Stimulated activated CD4-positive, alpha-beta T cell treated with anti-CD3 and anti-CD28 coated beads, Interleukin-1b, Interleukin-23, amount 100 ng/mL, for 4 hours (primary cell): ENCODE data around the gene LY6G6D.
"Not testable (repeated sequence)": the region's sequence is repeated elsewhere in the genome, so short reads cannot be mapped to it uniquely, and the experiment has no call there.

Experiments
- DNase-seq, 2 donors: peaks; one replicate each; pipeline ENCODE4 v3.0.0-alpha.2; 2020; ENCODE audit warnings: low read depth in 2 of 2

LY6G6D gene

DNA sequence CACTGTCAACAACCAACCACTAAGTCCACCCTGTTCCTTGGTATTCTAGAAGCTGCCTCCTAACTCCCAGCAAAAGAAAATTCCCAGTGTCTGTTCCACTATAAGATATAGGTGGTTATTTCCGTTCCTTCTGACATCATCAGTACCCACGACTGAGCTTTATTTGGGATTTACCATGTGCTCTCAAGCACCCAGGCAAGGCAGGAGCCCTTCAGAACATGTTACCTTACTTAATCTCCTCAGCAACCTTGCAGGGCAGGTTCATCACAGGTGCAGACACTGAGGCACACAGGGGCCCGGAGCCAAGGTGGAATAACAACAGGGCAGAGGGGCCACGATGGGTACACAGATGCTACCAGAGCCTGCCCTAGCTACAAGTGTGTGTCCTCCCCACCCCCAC is 22.8 kb upstream of the LY6G6D start:
- no peak for DNase-seq

DNA sequence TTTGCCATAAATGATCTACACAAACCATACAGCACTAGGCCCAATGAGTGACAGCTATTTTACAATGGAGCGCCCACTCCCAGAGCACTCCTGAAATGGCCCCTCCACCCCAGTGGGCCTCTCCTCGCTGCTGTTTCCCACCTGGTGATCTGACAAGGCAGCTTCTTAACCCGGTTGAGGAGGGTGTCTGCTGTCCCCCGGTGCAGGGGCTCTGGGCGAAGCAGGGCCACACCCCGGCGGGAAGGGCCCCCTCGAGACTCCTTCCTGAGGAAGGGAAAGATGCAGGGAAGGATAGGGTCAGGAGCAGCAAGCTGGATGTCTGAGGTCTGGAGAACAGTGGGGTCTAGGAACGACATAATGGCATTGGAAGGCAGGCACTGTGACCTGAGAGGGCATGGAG is 22.3 kb upstream of the LY6G6D start:
- DNase-seq = no peak

DNA sequence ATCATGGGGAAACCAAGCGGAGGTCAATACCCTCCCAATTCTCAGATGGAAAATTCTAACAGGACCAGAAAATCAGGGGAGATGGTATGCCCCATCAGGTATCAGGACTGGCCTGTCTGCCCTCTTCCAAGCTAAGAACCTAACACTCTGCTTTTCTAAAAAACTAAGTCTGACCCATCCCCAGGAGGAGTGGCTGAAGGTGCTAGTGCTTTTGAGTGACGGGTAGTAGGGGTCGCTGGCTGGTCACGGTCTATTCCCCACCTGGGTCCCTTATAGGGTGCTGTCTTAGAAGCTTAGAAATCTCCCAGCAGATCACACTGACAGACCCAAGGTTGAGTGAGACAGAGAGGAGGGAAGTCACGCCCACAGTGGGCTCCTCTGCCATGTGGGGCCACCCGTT is 21.6 kb upstream of the LY6G6D start:
- DNase-seq = no peak

DNA sequence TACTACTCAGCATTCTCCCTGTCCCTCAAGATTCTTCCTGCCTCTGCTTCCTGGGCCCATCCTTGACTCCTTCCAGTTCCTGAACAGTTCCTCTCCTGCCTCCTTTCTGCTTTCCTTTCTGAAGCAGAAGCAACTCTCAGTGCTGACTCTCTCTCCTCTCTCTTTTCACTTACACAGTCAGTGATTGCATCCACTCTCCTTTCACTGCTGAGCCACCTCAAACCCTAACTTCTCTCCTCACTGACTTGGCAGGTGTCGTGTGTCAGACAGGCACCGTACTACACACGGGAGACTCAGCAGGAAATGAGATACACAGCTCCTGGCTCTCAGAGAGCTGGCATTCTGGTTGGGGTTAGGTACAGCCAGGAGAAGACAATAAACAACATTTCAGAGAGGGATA is 17.6 kb upstream of the LY6G6D start:
- no peak for DNase-seq

- no peak for DNase-seq
Measured at GRCh38 chr6:31700740-31701401, 14.3 kb upstream of the LY6G6D start.

GRCh38 chr6:31701666-31702404 is 13.3 kb upstream of the LY6G6D start:
- no peak for DNase-seq

- peak in 1 of 2 donors; percentile 19 for DNase-seq
Measured at GRCh38 chr6:31702405-31702818, 12.7 kb upstream of the LY6G6D start.

DNA sequence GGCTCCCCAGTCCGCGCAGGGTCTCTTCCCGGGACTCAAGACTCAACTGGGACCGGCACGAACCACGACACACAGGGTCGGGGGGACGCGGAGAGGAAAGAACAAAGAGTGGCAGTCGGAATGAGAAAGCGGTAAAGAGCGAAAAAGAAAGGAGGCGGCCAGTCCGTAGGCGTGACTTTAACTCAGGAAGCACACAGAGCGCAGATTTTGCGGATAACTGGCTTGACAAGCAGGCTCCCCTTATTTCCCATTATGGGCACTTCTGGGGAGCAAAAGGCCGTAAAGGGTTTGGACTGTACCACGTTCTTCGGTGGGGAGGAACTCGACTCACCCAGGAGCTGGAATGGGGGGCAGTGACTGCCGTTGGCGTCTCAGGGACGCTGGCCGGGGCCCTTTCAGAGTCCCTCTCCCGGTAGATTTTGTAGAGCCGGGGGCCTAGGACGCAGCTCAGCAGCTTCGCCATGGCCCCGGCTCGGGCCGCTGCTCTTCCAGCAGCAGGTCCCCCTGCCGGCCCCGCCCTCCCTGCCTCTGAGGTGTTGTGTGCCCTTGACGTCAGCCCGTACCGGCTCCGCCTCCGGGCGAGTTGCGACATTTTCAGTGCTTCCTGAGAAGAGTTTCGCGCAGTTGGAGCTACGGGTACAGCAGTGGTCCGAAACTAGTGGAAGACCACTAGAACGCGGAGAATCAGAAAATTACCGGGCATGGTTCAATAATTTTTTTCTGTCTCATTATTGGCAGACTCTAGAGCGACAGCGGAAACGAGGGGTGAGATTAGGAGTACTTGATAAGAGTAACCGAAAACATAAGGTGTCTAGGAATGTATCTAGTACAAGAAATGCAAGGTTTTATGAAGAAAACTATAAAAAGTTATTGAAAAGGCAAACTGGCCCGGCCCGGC is 12.1 kb upstream of the LY6G6D start, which contains the start of gene ABHD16A:
ABHD16A (minus strand) TSS at position 506 of the 898 bp plus-strand sequence; CDS start at position 463, 43 bp downstream.
- peak; percentile 94 to 95 for DNase-seq

DNA sequence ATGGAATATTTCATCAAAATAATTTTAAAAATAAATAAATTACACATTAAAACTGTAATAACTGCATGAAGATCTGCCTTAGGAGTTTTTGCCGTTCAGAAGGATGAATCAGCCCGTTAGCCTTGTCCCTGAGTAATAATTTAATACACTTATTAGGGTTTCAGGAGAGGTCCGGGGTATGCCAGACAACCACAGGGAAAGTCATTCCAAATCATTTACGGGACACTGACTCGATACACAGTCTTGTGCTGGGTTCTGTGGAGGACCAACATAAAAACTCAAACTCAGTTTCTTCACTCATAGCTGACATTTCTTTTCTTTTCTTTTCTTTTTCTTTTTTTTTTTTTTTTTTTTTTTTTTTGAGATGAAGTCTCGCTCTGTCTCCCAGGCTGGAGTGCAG is 9.2 kb upstream of the LY6G6D start:
- no peak for DNase-seq

GRCh38 chr6:31706599-31706998 is 8.5 kb upstream of the LY6G6D start, which contains the start of gene LY6G6F:
TSS of gene LY6G6F (plus strand) at chr6:31706866. CDS start at chr6:31706907, 41 bp downstream.
- DNase-seq = no peak

DNA sequence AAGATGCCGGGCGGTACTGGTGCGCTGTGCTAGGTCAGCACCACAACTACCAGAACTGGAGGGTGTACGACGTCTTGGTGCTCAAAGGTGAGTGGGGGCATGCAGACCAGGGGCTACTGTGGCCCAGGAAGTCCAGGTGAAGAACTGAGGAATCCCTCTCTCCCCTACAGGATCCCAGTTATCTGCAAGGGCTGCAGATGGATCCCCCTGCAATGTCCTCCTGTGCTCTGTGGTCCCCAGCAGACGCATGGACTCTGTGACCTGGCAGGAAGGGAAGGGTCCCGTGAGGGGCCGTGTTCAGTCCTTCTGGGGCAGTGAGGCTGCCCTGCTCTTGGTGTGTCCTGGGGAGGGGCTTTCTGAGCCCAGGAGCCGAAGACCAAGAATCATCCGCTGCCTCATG is 7.4 kb upstream of the LY6G6D start:
- DNase-seq = no peak

GRCh38 chr6:31708224-31708623 is 6.9 kb upstream of the LY6G6D start:
- DNase-seq = no peak

- not testable (repeated sequence) for DNase-seq
Measured at GRCh38 chr6:31709157-31709556, 6.0 kb upstream of the LY6G6D start.

DNA sequence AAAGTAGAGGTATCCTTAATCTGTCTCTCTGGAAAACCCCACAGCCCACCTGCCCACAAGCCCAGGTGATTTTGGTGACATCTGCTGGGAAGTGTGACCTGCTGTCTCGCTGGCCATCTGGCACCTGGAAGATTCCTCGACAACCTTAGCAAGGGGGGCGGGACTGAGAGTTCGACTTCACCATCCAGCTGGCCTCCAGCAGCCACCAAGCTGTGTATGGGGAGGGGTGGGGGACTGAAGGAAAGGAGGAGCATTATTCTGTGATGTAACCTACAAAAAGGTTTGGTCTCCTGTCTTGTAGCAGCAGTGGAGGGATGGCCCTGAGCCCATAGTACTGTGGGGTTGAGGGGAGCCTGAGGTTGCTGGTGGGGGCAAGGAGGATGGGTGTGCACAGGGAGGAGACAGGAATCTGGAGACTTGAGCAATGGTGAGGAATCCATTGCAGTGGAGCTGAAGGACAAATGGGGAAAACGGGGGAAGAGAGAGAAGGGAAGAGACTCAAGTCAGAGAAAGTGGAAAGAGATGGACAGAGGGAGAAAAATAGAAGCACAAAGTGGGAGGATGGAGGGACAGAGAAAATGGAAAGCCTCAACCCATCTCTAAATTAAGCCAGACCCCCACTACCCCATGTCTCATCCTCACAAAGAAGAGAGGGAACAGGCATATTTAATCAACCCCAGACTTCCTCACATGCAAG is 4.5 kb upstream of the LY6G6D start:
- DNase-seq = no peak

DNA sequence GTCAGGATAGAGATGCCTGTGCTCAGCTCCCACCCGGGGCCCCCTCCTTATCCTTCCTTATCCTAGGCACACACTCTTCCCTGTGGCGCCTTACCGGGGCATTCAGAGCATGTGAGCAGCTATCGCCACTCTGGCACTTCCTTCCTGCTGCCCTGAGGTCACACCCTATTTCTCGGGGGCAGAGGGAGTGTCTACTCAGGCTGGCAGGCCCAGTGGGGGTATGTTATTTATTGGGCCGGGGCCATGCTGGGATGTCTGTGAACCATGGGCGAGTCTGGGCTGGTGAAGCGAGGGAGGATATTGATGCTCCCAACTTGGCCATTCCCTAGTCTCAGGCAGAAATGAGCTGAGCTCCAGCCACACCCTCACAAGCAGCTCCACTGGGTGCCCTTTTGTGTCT is 3.9 kb upstream of the LY6G6D start:
- DNase-seq = no peak

DNA sequence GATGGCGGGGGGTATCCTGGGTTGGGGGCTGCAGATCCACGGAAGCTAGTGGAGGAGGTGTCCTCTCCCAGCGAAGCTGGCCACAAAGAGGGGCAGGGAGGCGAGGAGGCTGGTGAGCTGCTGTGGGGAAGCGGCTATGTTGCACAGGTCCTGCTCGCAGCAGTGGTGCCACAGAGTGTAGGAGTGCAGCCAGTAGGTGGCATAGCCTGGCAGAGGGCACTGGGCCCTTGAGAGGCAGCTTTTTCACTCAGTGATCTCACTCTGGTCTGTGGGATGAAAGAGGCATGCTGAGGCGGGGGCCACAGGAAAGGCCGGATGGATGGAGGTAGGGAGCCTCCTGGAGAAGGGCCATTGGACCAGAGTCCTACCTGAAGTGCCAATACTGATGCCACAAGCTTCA is 2.9 kb upstream of the LY6G6D start:
- DNase-seq = no peak

DNA sequence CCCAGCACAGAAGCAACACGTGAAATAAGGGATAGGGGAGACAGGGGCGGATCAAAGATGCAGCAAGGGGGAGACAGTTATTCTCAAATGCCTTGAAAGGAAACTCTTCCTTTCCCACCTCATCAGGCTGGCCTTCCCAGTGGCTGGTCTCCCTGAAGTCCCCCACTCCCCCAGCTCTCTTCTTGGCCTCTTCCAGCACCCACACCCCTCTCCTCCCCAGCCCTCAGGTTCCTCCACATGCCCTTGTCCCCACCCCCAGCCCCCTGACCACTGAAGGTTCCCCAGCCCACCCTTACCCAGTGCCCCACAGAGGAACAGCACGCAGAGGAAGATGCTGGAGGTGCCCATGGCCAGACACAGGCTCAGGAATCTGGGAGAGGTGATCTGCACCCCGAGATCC is 1.7 kb upstream of the LY6G6D start:
- no peak for DNase-seq

DNA sequence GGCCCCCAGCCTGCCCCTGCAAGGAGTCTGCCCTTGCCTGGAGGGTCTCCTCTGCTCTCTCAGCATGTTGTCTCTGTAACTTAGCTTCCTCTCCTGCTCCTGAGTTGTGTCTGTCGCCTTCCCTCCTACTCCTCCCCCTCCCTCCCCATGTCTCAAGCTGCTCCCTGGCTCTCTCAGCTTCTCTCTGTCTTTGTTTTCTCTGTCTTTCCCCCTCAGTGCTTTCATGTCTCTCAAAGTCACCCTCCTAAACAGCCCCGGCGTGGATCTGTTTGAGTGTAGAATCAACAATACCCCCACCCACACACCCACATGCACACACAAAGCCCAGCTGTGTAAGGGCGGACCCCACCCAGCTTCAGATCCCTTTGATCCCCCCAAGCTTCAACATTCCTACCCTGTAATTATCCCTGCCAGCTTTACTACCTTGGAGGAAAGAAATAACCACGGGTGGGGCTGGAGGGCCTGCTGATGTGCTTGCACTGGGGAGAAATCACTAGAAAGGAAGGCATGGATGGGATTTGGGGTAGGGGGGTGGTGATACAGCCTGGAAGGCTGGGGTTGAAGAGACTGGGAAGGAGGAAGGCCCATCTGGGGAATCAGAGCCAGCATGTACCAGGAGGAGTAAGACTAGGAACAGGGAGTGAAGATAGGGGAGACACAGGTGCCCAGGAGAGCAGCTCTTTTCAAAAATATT is 1.0 kb upstream of the LY6G6D start:
- no peak for DNase-seq

GRCh38 chr6:31717499-31718222 is 2.5 kb downstream of the LY6G6D start:
- DNase-seq = no peak

DNA sequence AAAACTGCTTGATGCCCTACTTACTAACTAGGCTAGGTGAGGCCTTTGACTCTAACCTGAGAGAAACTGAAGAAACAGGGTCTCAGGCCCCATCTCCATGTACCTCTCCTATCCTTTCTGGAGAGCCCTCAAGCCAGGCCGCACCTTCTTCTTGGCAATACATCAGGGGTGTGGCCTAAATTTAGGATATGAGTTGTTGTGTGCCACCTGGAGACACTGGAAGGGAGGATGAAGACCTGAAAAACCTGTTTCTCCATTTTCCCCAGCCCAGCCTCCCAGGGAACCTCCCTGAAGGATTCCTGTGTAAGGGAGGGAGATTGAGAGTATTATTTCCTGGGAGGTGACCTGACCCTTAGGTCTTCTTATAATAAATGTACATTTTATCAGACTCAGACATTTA is 3.1 kb downstream of the LY6G6D start:
- DNase-seq = no peak
